ENCODE data around the gene ZNF333. TPM values are rescaled to one million over a fixed set of nuclear protein-coding genes. Genes with fewer than 3 reads are reported as not detected.

Gene ZNF333
- total RNA-seq, 6 experiments from 2014 or later, result 7.9 to 10.0 (median 9.1) TPM

- DNase-seq, result no peak
- H3K27ac Mint-ChIP-seq, result no peak overlapping the region
- H3K4me1 Mint-ChIP-seq (ENCODE audit: low read depth), result no peaks in the 10 kb centered on the region
- no peak overlapping the region for H3K4me3 Mint-ChIP-seq
- no peaks in the 10 kb centered on the region for H3K36me3 Mint-ChIP-seq (ENCODE audit: low read depth)
- no peak for TF ChIP-seq CTCF (IDR thresholded peaks at IDR 0.05)
- peaks cover 2% of the 10 kb centered on the region for H3K27me3 Mint-ChIP-seq (ENCODE audit: insufficient read depth)
- peaks cover under 1% of the 10 kb centered on the region; the same call in 1 of the 2 replicates for H3K9me3 Mint-ChIP-seq
These were observed 58.8 kb downstream of the ZNF333 start for GRCh38 chr19:14748601-14749000.

GRCh38 chr19:14758816-14759215 is 69.0 kb downstream of the ZNF333 start:
- no peaks in the 10 kb centered on the region for H3K36me3 Mint-ChIP-seq (ENCODE audit: low read depth)
- no peak for TF ChIP-seq CTCF (IDR thresholded peaks at IDR 0.05)
- H3K4me3 Mint-ChIP-seq, result no peak overlapping the region
- H3K9me3 Mint-ChIP-seq, result no peaks in the 10 kb centered on the region; the same call in 1 of the 2 replicates
- no peaks in the 10 kb centered on the region for H3K4me1 Mint-ChIP-seq (ENCODE audit: low read depth)
- no peak for DNase-seq
- no peak overlapping the region for H3K27ac Mint-ChIP-seq
- H3K27me3 Mint-ChIP-seq (ENCODE audit: insufficient read depth), result peaks cover 3% of the 10 kb centered on the region; the same call in 1 of the 2 replicates

- Mint-ChIP-seq H3K9me3 (peaks cover 15% of the 10 kb centered on the region; the same call in 1 of the 2 replicates), H3K27me3 (ENCODE audit: insufficient read depth) (peaks cover 7% of the 10 kb centered on the region), H3K27ac (no peak overlapping the region), H3K4me1 (ENCODE audit: low read depth) (no peaks in the 10 kb centered on the region), H3K36me3 (ENCODE audit: low read depth) (peaks cover 5% of the 10 kb centered on the region), H3K4me3 (no peak overlapping the region)
- DNase-seq, result no peak
- no peak for TF ChIP-seq CTCF (IDR thresholded peaks at IDR 0.05)
These were observed 71.8 kb downstream of the ZNF333 start for GRCh38 chr19:14761607-14762006.

- TF ChIP-seq CTCF (IDR thresholded peaks at IDR 0.05), result no peak
- no peak for DNase-seq
- Mint-ChIP-seq H3K9me3 (peaks cover 15% of the 10 kb centered on the region; the same call in 1 of the 2 replicates), H3K4me3 (no peak overlapping the region), H3K36me3 (ENCODE audit: low read depth) (peaks cover 5% of the 10 kb centered on the region), H3K4me1 (ENCODE audit: low read depth) (no peaks in the 10 kb centered on the region), H3K27ac (no peak overlapping the region), H3K27me3 (ENCODE audit: insufficient read depth) (peaks cover 7% of the 10 kb centered on the region)
These were observed 72.3 kb downstream of the ZNF333 start for GRCh38 chr19:14762111-14762510.

GRCh38 chr19:14763497-14764145 is 73.8 kb downstream of the ZNF333 start:
- no peak overlapping the region for H3K4me3 Mint-ChIP-seq
- DNase-seq, result no peak
- H3K27ac Mint-ChIP-seq, result no peak overlapping the region
- H3K27me3 Mint-ChIP-seq (ENCODE audit: insufficient read depth), result peaks cover 7% of the 10 kb centered on the region
- H3K4me1 Mint-ChIP-seq (ENCODE audit: low read depth), result no peaks in the 10 kb centered on the region
- TF ChIP-seq CTCF (IDR thresholded peaks at IDR 0.05), result no peak
- H3K9me3 Mint-ChIP-seq, result peaks cover 19% of the 10 kb centered on the region; the same call in 1 of the 2 replicates
- H3K36me3 Mint-ChIP-seq (ENCODE audit: low read depth), result peaks cover 5% of the 10 kb centered on the region
